ENCODE results near the gene TTYH3. TPM values are rescaled to one million over a fixed set of nuclear protein-coding genes. Genes with fewer than 3 reads are reported as not detected.

Gene TTYH3
- total and polyA plus RNA-seq, 2 of the 8 experiments (the other 6 are each of a cell fraction or from before 2014, with no cell fraction given): 66.2 to 169 TPM

DNA sequence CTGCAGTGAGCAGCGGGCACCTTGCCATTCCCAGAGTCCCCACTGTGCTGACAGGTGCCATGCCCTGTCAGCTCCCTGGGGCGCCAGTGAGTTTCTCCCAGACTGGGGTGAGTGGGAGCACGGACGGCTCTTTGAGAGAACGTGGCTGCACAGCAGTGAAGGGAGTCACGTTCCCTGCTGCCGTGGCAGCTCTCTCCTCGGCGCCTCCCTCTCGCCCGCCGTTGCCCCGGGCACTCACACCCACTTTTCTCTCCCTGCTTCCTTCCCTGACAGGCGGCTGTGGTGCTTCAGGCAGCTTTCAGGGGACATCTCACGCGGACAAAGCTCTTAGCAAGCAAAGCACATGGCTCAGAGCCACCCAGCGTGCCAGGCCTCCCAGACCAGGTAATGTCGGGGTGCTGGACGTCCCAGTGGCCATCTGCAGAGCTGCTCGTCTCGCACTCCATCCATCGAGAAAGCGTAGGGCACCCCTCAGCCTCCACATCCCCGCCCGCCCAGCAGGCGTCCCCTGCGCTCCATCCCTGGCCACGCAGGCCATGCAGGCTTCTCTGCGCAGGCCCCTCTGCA is 27.1 kb upstream of the TTYH3 start:
- CTCF ChIA-PET (ENCODE audit: partially characterized antibody): interaction anchor here (0.6 to 5.7 kb wide), 24 partner anchors 8 to 153 kb away, joined by 3 to 30 read pairs (median 6); no protein-coding TSS in a partner anchor
- Histone ChIP-seq H4K8ac (ENCODE audit: extremely low read depth, insufficient read depth, low read length) (no peak overlapping the region; the same call in 1 of the 2 replicates), H3K18ac (ENCODE audit: extremely low read depth, low read length) (no peak overlapping the region), H3K4me3 (ENCODE audit: extremely low read depth in 1 of 4, insufficient read depth in 2 of 4, low read depth in 3 of 4, low read length in 4 of 4) (no peak overlapping the region), H3K23me2 (ENCODE audit: low read depth, low read length) (no peaks in the 10 kb centered on the region), H3K9me3 (ENCODE audit: insufficient read depth in 2 of 2, low read depth in 1 of 2, low read length in 1 of 2) (no peaks in the 10 kb centered on the region), H4K20me1 (replicated peaks in 1 of 2; ENCODE audit: control insufficient read depth in 1 of 2, insufficient read depth in 2 of 2, low read length in 2 of 2) (no peaks in the 10 kb centered on the region), H3K56ac (replicated peaks; ENCODE audit: insufficient read length, low read depth, low read length) (no peak overlapping the region), H3K14ac (ENCODE audit: insufficient read length) (no peak overlapping the region), H4K91ac (replicated peaks; ENCODE audit: insufficient read length, low read length) (no peak overlapping the region), H3K4me1 (replicated peaks in 1 of 4; ENCODE audit: control insufficient read depth in 3 of 4, insufficient read depth in 4 of 4, low read length in 3 of 4) (peaks cover 0 to 7% (median 1%) of the 10 kb centered on the region in 4 experiments; a peak in 3 of 7 replicates), H2BK5ac (ENCODE audit: low read depth, low read length) (no peak overlapping the region), H2BK120ac (replicated peaks; ENCODE audit: low read depth, low read length) (no peak overlapping the region), H2AK5ac (ENCODE audit: low read depth, low read length) (no peak overlapping the region), H3K23ac (ENCODE audit: insufficient read length) (no peak overlapping the region), H3K36me3 (ENCODE audit: control insufficient read depth in 2 of 4, insufficient read depth in 4 of 4, low read length in 3 of 4) (no peaks in the 10 kb centered on the region), H3K79me2 (ENCODE audit: control insufficient read depth in 1 of 2, insufficient read depth in 2 of 2, low read length in 2 of 2) (no peaks in the 10 kb centered on the region), H2BK12ac (ENCODE audit: low read depth, low read length) (no peak overlapping the region), H4K5ac (ENCODE audit: insufficient read length, low read depth, low read length) (no peak overlapping the region), H3K9ac (replicated peaks in 1 of 4; ENCODE audit: extremely low read depth in 1 of 4, low read depth in 3 of 4, low read length in 3 of 4) (no peak overlapping the region), H3K4ac (replicated peaks; ENCODE audit: insufficient read length, low read depth, low read length) (no peak overlapping the region), H3K4me2 (ENCODE audit: insufficient read depth in 1 of 2, low read depth in 2 of 2, low read length in 2 of 2) (no peak overlapping the region), H3K27me3 (replicated peaks in 1 of 4; ENCODE audit: control insufficient read depth in 3 of 4, extremely low read depth in 1 of 4, insufficient read depth in 3 of 4, low read length in 3 of 4) (no peaks in the 10 kb centered on the region), H3K79me1 (ENCODE audit: low read depth, low read length) (no peaks in the 10 kb centered on the region; the same call in 1 of the 2 replicates), H3K27ac (ENCODE audit: low read depth, low read length) (no peak overlapping the region), H2BK15ac (ENCODE audit: low read length) (no peak overlapping the region), H2AFZ (ENCODE audit: low read length) (no peak overlapping the region), H2BK20ac (ENCODE audit: low read length) (no peak overlapping the region)
- DNase-seq (ENCODE audit: low read depth in 1 of 2, low spot score in 2 of 2) (peak in 1 of 2 experiments; percentile 52), FAIRE-seq (no peak)
- WGBS, 2 experiments (ENCODE audit: extremely low coverage in 1 of 2, insufficient coverage in 1 of 2, insufficient read length in 1 of 2, insufficient replicate concordance in 2 of 2, low coverage in 1 of 2, low lambda C conversion rate in 2 of 2, missing lambda C conversion rate in 1 of 2): 88% methylated on average over 25 of the region's 29 CpGs; no CpG with 5 or more reads in 1 of the 2 experiments
- POLR2A ChIA-PET (ENCODE audit: partially characterized antibody): interaction anchor here (0.7 to 2.0 kb wide), 5 partner anchors 18 to 101 kb away, joined by 3 to 9 read pairs (median 3); no protein-coding TSS in a partner anchor
- TF ChIP-seq CTBP2 (IDR thresholded peaks at IDR 0.05; ENCODE audit: borderline replicate concordance, insufficient read depth, insufficient read length, low read length) (no peak), TAF7 (optimal IDR thresholded peaks at IDR 0.05; ENCODE audit: borderline replicate concordance, low read depth, low read length) (no peak), RAD21 (IDR thresholded peaks at IDR 0.05 in 1 of 2, conservative IDR thresholded peaks at IDR 0.05 in 1 of 2; ENCODE audit: low read depth in 2 of 2, low read length in 2 of 2) (peak; percentile 35 to 47), NRF1 (IDR thresholded peaks at IDR 0.05; ENCODE audit: low read depth, low read length) (no peak), SP2 (IDR thresholded peaks at IDR 0.05; ENCODE audit: low read length) (no peak)
- TF ChIP-seq, protein P1, sequence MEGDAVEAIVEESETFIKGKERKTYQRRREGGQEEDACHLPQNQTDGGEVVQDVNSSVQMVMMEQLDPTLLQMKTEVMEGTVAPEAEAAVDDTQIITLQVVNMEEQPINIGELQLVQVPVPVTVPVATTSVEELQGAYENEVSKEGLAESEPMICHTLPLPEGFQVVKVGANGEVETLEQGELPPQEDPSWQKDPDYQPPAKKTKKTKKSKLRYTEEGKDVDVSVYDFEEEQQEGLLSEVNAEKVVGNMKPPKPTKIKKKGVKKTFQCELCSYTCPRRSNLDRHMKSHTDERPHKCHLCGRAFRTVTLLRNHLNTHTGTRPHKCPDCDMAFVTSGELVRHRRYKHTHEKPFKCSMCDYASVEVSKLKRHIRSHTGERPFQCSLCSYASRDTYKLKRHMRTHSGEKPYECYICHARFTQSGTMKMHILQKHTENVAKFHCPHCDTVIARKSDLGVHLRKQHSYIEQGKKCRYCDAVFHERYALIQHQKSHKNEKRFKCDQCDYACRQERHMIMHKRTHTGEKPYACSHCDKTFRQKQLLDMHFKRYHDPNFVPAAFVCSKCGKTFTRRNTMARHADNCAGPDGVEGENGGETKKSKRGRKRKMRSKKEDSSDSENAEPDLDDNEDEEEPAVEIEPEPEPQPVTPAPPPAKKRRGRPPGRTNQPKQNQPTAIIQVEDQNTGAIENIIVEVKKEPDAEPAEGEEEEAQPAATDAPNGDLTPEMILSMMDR (IDR thresholded peaks at IDR 0.05; ENCODE audit: control extremely low read depth in 1 of 3, insufficient read depth in 1 of 3, low read depth in 1 of 3, low read length in 3 of 3): 0 out of 4 replicates have a peak, but pooled peaks of 1 of the 3 experiments have one; percentile 25

Data from H1 (cell line).